ENCODE measurements around the gene CHCHD3. TPM values are rescaled to one million over a fixed set of nuclear protein-coding genes. Genes with fewer than 3 reads are reported as not detected.

CHCHD3 gene
- 113 and 115 TPM in 2 replicates for total RNA-seq (2014; rRNA removed)
- polyA plus RNA-seq (2012): 74.1 TPM

GRCh38 chr7:133081599-133082389 lies at the start of gene CHCHD3:
CHCHD3 (minus strand) TSS chr7:133082090; CDS start chr7:133081937, 153 bp downstream.
- DNase-seq (ENCODE audit: low read depth): peak; percentile 100

DNA sequence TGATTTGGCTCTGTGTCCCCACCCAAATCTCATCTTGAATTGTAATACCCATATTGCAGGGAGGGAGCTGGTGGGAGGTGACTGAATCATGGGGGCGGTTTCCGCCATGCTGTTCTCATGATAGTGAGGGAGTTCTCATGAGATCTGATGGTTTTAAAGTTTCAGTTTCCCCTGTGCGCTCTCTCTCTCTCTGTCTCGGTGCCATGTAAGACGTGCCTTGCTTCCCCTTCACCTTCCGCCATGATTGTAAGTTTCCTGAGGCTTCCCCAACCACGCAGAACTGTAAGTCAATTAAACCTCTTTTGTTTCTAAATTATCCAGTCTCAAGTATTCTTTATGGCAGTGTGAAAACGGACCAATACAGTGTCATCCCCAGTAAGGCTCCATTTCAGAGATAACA lies 48.3 kb upstream of the CHCHD3 start:
- no peak for DNase-seq (ENCODE audit: low read depth)

- no peak for DNase-seq (ENCODE audit: low read depth)
Measured at GRCh38 chr7:133126422-133126821, 44.5 kb upstream of the CHCHD3 start.

DNA sequence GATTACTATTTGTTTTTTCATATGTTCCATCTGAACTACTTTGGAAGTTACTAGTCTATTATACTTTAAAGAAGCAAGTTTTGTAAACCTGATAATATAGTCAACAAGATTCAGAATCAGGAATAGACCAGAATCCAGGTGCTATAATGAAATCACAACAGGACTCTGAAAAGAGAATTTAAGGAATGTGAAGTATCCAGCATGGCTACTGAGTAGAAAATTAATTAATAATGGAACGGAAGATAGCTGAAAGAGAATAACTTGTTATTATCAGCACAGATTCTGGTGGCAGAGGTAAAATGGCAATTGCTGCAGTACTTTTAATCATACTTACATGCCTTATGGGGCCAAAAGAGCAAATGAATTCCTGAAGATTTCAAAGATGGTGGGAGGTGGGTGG lies 43.1 kb upstream of the CHCHD3 start:
- no peak for DNase-seq (ENCODE audit: low read depth)

DNA sequence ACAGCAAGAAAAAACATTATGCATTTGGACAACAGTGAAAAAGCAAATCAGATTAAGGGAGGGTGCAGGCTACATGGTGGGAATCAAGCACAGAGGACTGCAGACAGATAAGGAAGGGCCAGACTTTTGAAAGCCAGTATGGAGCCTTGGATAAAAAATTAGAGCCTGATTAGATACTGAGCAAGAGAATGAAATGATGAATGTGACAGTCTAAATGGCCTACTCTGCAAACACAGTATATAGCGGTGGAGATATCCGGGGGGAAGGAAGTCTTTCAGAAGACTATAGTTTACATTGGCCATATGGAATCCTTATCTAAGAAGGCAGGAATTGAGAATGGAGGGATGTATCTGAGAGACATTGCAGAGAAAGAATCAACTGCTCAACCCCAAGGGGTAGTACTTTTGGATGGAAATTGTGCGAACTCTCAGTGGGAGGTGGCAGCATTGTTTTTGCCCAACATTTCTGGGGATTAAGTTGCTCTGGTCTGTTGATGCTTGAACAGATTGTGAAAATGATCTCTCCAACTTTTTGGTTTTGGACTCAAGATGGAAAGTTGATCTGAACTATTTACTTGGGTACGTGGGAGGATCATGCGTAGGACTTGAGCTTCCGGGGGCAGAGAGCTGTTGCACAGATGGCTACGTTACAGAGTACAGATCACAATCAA lies 39.4 kb upstream of the CHCHD3 start:
- no peak for DNase-seq (ENCODE audit: low read depth)

- no peak for DNase-seq (ENCODE audit: low read depth)
Measured at GRCh38 chr7:133119067-133119466, 37.2 kb upstream of the CHCHD3 start.

DNA sequence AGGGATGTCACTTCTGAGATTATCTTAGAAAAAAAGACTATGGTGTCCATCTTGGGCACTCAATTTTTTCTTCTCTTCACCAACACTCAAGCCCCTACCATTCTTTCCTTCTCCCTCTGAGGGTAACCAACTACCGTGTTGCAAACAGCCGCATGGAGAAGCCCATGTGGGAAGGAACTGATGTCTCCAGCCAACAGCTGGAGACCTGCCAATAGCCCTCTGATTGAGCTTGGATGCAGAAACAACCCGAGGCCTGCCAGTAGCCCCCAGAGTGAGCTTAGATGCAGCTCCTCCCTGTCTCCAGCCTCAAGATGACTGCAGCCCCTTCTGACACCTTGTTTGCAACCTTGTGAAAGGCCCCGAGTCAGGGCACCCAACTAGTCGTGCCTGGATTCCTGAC lies 36.4 kb upstream of the CHCHD3 start:
- no peak for DNase-seq (ENCODE audit: low read depth)

GRCh38 chr7:133117452-133117851 lies 35.6 kb upstream of the CHCHD3 start:
- DNase-seq (ENCODE audit: low read depth): no peak

- DNase-seq (ENCODE audit: low read depth): no peak
Measured at GRCh38 chr7:133115596-133115995, 33.7 kb upstream of the CHCHD3 start.

GRCh38 chr7:133114519-133114918 lies 32.6 kb upstream of the CHCHD3 start:
- DNase-seq (ENCODE audit: low read depth): no peak

GRCh38 chr7:133112976-133113375 lies 31.1 kb upstream of the CHCHD3 start:
- no peak for DNase-seq (ENCODE audit: low read depth)

- no peak for DNase-seq (ENCODE audit: low read depth)
Measured at GRCh38 chr7:133112335-133112734, 30.4 kb upstream of the CHCHD3 start.

DNA sequence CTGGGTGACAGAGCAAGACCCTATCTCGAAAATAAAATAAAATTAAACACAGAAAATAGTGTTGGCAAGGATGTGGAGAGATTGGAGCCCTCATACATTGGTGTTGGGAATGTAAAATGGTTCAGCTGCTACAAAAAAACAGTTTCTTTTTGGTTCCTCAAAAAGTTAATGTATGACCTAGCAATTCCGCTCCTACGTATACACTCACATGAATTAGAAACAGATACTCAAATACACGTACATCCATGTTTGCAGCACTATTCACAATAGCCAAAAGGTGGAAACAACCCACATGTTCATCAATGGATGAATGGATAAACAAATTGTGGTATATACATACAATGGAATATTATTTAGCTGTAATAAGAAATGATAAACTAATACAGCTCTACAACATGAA lies 28.4 kb upstream of the CHCHD3 start:
- no peak for DNase-seq (ENCODE audit: low read depth)

- no peak for DNase-seq (ENCODE audit: low read depth)
Measured at GRCh38 chr7:133109816-133110215, 27.9 kb upstream of the CHCHD3 start.

GRCh38 chr7:133108023-133108422 lies 26.1 kb upstream of the CHCHD3 start:
- DNase-seq (ENCODE audit: low read depth): no peak

DNA sequence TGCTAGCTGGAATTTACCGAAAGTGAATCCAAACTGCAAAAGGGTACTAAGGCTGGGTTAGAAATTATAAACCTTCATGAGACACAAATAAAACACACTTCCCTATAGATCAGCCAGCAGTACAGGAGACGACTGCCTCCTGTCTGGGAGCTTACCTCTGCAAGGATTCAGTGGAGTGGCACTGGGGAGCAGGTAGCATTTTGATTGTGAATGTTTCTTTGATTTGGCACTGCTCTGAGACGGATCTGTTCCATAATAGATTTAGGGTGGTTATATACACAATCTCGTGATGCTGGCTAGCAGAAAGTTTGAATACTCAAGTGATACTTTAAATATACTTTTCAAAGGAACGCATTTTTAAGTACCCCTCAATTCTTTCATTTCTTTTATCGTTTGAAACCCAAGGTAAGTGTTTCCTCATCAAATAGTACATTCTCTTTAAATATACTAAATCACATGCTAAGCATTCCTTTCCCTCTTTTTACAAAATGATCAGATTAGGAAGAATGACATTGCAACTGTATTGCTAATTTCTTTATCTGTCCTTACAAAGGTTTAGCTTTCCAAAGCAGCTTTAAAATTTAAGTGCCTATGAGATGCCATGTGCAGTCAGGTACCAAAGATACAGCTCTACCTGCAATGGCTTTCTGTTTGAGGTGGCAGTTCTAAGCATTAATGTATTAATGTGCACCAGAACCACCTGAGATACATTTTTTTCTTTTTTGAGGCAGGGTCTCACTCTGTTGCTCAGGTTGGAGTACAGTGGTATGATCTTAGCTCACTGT lies 20.6 kb upstream of the CHCHD3 start:
- DNase-seq (ENCODE audit: low read depth): no peak

DNA sequence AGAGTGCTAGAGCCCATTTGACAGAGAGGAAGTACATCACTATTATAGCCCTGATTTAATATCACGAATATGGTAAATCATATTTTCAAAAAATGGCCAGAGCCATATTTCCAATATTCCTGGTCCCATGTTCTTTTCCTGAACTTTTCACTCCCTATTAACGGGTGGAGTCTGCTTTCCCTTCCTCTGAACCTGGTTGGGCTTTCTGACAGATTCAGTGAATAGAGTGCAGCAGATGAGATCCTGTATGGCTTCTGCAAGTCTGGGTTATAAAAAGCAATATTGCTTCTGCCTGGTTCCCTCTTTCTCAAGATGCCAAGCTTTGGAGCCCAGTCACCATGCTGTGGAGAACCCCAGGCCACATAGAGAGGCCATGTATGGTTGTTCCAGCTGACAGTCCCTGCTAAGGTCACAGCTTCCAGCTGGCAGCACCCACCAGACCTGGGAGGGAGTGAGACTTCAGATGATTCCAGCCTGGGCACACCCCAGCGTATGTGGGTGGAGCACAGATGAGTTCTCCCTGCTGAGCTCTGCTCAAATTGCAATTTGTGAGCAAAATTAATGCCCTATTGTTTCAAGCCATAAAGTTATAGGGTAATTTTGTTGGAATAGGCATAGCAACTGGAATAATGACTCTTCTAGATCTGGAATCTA lies 17.9 kb upstream of the CHCHD3 start:
- DNase-seq (ENCODE audit: low read depth): no peak

DNA sequence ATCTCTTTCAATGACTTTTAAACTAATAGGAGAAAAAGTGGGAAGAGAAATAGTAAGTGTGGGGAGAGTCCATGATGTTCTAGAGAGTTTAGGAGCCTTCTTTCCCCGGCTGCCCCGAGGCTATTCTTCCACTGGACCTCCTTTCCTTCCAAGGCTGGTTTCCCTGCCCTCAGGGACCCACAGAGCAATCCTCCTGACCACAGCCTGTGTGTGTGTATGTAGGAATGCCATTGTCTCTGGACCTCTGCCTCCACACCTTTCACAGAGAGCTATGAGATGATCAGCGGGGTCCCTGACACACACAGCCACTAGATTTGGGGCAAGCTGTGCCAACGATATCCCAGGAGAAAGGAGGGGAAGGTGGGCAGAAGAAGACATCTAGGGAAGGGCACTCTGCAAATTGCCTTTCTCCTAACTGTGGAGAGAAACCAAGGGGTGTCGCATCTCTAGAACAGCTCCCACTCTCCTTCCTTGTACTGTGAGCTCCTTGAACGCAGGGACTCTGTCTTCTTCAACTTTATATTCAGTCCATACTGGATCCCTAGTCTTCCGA lies 13.3 kb upstream of the CHCHD3 start:
- DNase-seq (ENCODE audit: low read depth): no peak

GRCh38 chr7:133091943-133092464 lies 10.1 kb upstream of the CHCHD3 start:
- DNase-seq (ENCODE audit: low read depth): no peak

GRCh38 chr7:133082390-133082766 lies 488 bp upstream of the CHCHD3 start:
- no peak for DNase-seq (ENCODE audit: low read depth)

GRCh38 chr7:133081119-133081598 lies 731 bp downstream of the CHCHD3 start:
- DNase-seq (ENCODE audit: low read depth): peak; percentile 28

Data from LHCN-M2 (cell line).